ENCODE data around the gene CHEK2.
"Not testable (repeated sequence)": the region's sequence is repeated elsewhere in the genome, so short reads cannot be mapped to it uniquely, and the experiment has no call there.

The CHEK2 gene

DNA sequence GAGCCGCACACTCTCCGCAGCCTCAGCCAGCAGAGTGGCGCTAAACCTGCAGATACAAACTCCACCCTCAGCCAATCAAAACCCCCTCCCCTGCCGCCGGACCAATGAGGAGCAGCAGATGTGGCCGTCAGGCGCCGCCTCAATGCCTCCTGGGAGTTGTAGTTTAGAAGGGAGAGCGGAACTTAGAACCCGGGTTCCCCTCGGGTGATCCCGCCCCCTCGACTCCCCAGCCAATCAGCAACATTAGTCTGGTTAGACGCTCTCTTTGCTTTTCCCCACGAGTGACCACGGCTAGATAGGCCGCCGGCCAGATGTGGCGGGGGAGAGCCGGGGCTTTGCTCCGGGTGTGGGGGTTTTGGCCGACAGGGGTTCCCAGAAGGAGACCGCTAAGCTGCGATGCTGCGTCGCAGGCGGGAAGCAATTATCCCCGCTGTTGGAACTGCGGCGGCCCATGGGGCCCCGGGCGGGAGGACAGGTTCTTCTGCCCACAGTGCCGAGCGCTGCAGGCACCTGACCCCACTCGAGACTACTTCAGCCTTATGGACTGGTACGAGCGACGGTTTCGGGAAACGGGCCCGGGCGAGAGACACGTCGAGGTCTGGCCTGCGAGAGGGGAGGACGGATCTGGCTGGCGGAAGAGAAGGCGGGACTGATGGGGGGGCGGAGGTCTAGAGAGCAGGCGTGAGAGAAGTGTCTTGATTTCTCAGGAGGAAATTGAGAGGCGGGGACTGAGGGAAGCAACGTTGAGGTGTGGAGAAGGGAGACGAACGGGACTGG, at the start of gene CHEK2, which contains the start of gene HSCB:
CHEK2 (minus strand) TSS at position 36 of the 777 bp plus-strand sequence. CDS start 7,099 bp downstream, outside the sequence.
HSCB (plus strand) TSS at position 255 of the 777 bp plus-strand sequence; CDS start at position 312, 57 bp downstream.
- DNase-seq (ENCODE audit: low read depth, low spot score) = peak; percentile 94

DNA sequence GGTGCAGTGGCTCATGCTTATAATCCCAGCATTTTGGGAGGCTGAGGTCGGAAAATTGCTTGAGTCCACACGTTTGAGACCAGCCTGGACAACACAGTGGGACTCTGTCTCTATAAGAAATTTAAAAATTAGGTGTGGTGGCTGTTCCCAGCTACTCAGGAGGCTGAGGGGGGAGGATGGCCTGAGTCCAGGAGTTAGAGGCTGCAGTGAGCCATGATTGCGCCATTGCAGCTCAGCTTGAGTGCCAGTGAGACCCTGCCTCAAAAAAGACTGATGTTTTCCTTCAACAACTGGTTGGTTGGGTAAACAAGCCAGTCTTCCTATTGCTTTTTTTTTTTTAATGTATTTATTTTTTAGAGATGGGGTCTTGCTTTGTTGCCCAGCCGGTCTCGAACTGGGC, 49.5 kb upstream of the CHEK2 start:
- DNase-seq (ENCODE audit: low read depth, low spot score) = no peak

GRCh38 chr22:28788601-28789000, 47.0 kb upstream of the CHEK2 start:
- no peak for DNase-seq (ENCODE audit: low read depth, low spot score)

DNA sequence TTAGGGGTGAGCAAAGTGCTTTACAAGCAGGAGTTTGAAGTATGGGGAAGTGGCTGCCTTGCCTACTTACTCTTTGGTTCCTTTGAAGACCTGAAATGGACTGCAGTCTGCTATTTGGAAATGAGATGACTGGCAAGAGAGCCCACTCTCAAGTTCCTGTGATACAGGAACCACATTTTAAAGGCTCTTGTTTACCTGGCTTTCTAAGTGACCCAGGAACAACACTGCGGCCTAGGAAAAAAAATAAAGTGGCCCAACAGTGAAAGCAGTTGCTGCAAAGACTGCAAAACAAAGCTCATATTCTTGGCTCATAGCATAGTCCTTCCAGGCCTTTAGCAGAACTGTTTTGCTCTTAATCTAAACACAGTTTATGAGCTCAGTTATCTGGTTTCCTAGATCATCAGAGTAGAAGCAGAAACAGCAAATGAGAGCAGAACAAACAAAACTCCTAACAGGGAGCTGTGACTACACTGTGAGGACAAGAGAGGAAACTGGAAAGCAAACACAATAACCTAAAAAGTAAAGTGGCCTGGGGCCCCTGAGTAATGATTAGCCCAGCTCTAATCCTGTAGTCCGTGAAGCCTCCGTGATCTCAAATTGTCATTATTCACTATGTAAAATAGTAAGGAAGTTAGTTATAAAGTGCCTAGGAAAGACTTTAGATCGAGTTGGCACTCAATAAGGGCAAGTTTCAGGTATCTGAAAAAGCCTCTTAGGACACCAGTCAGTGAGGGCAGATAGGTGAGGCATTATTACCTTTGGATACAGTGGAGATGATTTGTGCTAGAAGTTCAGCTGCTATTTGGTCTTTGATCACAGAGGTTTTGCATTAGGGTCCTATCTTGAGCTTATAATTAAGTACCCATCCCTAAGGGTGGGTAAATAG, 42.4 kb upstream of the CHEK2 start:
- no peak for DNase-seq (ENCODE audit: low read depth, low spot score)

DNA sequence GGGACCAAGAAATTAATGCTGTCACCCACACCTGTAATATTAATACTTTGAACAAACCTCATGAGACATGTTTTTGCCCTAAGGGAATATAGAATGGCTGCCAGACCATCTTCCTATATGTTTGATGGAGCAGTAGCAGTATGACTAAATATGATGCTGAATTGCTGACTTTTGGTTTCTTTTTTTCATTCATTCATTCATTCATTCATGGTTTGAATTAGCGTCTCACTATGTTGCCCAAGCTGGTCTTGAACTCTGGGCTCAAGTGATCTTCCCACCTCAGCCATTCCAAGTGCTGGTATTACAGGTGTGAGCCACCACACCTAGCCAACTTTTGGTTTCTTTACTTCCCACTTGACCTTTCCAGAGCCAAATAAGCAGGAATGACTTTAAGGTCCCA, 38.7 kb upstream of the CHEK2 start:
- no peak for DNase-seq (ENCODE audit: low read depth, low spot score)

- no peak for DNase-seq (ENCODE audit: low read depth, low spot score)
Observed at GRCh38 chr22:28779833-28780232, 38.2 kb upstream of the CHEK2 start.

DNA sequence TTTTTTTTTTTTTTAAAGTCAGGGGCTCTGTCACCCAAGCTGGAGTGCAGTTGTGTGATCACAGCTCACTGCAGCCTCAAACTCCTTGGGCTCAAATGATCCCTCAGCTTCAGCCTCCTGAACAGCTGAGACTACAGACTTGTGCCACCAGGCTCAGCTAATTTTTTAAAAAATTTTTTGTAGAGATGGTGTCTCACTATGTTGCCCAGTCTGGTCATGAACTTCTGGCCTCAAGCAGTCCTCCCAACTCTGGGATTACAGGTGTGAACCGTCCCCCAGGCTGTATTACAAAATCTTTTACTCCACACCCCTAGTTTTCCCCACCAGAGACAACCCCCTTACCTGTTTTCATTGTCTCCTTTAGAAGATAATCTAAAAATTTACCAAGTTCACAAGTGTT, 32.8 kb upstream of the CHEK2 start:
- no peak for DNase-seq (ENCODE audit: low read depth, low spot score)

DNA sequence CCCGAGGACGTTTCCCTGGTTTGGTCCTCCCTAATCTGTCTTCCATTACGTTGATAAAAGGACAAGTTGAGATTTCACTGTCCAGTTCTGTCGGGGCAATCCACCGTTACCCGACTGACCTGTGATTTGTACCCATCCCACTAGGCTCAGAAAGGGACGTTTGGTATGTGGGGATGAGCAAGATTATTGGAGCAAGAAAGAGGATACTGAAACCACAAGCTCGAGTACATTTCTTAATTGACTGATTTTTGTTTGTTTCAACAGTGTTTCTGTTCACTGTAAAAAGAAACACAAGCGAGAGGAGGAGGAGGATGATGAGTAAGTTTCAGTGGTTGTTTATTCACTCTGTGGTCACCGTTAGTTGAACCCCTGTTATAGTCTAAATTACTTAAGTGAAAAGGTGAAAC, 31.8 kb upstream of the CHEK2 start:
- DNase-seq (ENCODE audit: low read depth, low spot score) = no peak

DNA sequence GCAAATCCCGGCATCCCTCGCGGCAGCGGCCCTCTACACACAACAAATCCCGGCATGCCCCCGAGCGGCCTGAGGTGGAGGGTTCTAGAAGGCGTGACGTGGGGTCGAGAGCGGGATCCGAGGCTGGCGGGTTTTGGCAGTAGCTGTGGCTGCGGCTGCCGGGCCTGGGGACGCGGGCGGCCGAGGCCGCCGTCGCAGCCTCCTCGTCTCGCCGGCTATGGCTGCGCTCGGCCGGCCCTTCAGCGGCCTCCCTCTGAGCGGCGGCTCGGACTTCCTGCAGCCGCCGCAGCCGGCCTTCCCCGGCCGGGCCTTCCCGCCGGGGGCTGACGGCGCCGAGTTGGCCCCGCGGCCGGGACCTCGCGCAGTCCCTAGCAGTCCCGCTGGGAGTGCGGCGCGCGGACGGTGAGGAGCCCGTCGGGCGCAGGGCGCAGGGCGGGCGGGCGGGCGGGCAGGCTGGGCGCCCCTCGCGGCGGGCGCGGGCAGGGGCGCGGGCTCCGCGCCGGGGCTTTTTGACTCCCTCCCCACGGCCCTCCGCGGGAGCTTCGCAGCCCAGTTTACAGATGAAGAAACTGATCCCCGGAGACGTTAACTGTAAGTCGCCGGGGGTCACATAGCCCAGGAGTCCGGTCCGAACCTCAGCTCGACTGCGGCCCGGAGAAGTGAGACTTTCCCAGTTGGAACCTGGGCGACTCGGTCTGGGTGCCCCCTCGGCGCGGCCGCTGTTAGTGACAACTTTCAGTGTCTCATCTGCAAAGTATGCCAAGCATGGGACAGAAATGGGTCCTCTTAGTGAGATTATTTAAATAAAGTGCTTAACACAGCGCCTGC, 31.2 kb upstream of the CHEK2 start, which contains the start of gene CCDC117:
CCDC117 (plus strand) TSS at position 63 of the 828 bp plus-strand sequence; CDS start at position 218, 155 bp downstream.
- DNase-seq (ENCODE audit: low read depth, low spot score) = peak; percentile 68

GRCh38 chr22:28771195-28771791, 29.7 kb upstream of the CHEK2 start:
- no peak for DNase-seq (ENCODE audit: low read depth, low spot score)

DNA sequence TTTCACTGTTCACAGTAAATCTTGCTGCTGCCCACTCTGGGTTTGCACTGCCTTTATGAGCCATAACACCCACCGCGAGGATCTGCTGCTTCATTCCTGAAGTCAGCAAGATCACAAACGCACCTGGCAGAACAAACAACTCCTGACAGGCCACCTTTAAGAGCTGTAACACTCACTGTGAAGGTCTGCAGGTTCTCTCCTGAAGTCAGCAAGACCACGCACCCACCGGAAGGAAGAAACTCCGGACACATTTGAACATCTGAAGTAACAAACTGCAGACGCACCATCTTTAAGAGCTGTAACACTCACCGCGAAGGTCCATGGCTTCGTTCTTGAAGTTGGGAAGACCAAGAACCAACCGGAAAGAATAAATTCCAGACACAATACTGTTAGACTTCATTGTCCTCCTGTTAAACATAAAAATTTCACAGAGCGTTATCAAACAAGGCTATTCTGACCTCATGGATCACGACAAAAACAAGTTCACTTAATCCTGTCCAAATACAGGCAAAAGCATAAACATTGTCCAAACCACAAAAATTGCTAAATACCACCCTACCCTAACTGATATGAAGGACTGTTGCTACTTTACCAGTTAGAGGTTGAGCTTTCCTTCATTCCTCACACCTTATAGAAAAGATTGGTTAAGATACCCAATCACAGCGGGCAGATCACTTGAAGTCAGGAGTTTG, 27.9 kb upstream of the CHEK2 start:
- no peak for DNase-seq (ENCODE audit: low read depth, low spot score)

DNA sequence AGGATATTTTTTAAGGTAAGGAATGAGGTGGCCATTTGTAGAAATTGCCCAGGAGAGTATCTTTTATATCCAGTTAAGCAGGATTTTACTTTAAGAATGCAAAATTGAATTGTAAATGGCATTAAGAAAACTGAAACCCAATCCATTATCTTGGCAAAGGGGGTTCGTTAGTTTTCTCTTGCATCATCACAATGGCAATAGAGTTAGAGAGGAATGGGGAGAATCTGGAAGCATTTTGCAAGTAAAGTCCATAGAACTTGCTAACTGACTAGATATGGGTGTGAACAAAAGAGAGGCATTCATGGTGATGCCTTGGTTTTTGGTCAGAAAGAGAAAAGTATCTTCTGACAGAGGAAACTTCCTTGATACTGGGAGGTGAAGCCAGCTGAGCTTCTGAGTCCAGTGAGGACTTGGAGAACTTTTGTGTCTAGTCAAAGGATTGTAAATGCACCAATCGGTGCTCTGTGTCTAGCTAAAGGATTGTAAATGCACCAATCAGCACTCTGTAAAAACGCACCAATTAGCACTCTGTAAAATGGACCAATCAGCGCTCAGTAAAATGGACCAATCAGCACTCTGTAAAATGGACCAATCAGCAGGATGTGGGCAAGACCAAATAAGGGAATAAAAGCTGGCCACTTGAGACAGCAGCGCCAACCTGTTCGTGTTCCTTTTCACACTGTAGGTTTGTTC, 27.2 kb upstream of the CHEK2 start:
- no peak for DNase-seq (ENCODE audit: low read depth, low spot score)

GRCh38 chr22:28766628-28767027, 25.0 kb upstream of the CHEK2 start:
- DNase-seq (ENCODE audit: low read depth, low spot score) = no peak

- DNase-seq (ENCODE audit: low read depth, low spot score) = not testable (repeated sequence)
Observed at GRCh38 chr22:28762000-28762399, 20.4 kb upstream of the CHEK2 start.

GRCh38 chr22:28761449-28761755, 19.8 kb upstream of the CHEK2 start:
- no peak for DNase-seq (ENCODE audit: low read depth, low spot score)

DNA sequence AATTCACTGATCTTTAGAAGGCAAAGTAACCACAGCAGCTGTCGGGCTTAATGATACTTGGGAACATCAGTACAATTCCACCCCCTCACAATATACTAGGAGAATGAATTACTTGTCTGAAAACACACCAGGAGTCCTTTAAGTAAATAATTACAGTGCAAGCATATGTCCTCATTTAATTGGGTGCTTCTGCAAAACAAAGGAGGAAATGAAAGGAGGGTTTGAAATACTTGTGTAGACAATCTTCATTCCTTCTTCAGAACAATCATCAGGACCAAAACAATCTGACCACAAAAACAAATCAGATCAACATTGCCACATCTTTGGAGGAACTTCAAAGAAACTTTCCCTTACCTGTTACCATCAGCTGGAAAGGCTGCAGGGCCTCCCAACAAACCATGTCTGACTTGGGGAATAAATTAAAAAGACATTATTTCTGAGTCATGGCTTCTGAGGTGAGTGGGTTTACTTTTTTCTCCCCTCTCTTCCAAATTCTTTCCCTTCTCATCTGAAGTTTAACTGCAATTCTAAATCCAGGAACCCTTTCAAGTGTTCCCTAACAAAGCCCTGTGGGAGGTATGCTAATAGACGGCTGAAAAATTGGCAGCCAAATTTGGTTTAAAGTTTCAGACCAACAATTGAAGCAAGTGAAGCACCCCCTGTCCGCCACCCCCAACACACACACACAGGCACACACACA, 18.4 kb upstream of the CHEK2 start:
- DNase-seq (ENCODE audit: low read depth, low spot score) = no peak

DNA sequence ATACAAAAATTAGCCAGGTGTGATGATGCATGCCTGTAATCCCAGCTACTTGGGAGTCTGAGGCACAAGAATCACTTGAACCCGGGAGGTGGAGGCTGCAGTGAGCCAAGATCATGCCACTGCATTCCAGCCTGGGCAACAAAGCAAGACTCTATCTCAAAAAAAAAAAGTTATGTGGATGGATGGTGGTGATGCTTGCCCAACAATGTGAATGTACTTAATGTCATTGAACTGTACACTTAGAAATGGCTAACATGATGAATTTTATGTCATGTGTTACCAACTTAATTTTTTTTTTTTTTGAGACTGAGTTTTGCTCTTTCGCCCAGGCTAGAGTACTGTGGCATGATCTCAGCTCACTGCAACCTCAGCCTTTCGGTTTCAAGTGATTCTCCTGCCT, 12.9 kb upstream of the CHEK2 start:
- DNase-seq (ENCODE audit: low read depth, low spot score) = not testable (repeated sequence)

DNA sequence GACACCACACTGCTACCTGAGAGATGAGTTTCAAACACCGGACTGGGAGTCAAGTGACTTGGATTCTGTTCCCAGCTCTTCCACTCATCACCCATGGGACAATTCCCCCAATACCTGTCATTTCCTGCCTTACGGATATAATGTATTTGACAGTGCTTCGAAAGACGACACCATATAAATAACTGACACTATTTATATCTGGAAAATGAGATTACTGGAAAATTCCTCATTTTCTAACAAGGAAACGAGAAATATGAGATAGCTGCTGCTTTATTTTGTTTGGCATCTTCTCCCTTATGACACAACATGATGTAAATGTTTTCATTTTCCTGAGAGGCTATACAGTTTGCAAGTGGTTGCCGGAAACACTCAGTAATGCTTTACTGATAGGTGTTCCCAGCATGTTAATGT, 8.9 kb upstream of the CHEK2 start:
- DNase-seq (ENCODE audit: low read depth, low spot score) = peak; percentile 62

- no peak for DNase-seq (ENCODE audit: low read depth, low spot score)
Observed at GRCh38 chr22:28743852-28744251, 2.2 kb upstream of the CHEK2 start.
